Ishikawa (cell line): ENCODE measurements around the gene ADAP1.

Experiments used
- REST ChIP-seq: IDR thresholded peaks from 2 replicates; pipeline ENCODE4 v1.6.1; 2012; ENCODE audit warnings: low read depth, mild to moderate bottlenecking
- YY1 ChIP-seq: IDR thresholded peaks from 2 replicates; pipeline ENCODE4 v1.6.1; 2012; ENCODE audit warnings: low read depth

GRCh38 chr7:899806-900205 is 54.7 kb downstream of the ADAP1 start:
- no peak for TF ChIP-seq YY1
- no peak for TF ChIP-seq REST
